NT2/D1 (cell line): ENCODE results near the gene CLEC4G.

ENCODE experiments used
- SUZ12 ChIP-seq: IDR thresholded peaks from 2 replicates; pipeline ENCODE4 v1.6.1; 2011; ENCODE audit not compliant: insufficient read length, insufficient read depth; ENCODE audit errors: extremely low read depth
- YY1 ChIP-seq: IDR thresholded peaks from 2 replicates; pipeline ENCODE4 v1.6.1; 2011; ENCODE audit not compliant: insufficient read length, insufficient read depth
- ZNF274 ChIP-seq: IDR thresholded peaks from 2 replicates; pipeline ENCODE4 v1.6.1; 2011; ENCODE audit warnings: mild to moderate bottlenecking, low read depth, low read length

GRCh38 chr19:7705387-7706187, 26.3 kb downstream of the CLEC4G start:
- no peak for TF ChIP-seq YY1
- no peak for TF ChIP-seq ZNF274
- TF ChIP-seq SUZ12 = no peak
